Measurements from ENCODE around the gene PTPRG. TPM values are rescaled to one million over a fixed set of nuclear protein-coding genes. Genes with fewer than 3 reads are reported as not detected.

The PTPRG gene
- total and polyA plus RNA-seq, 2 donors (not counting 3 experiments of a cell fraction or from before 2014, with no cell fraction given), result 8.9 to 39.1 TPM

- dilution Hi-C loops (cut with MboI; ENCODE audit: extremely low pct_ligation_motif_present, low sequenced_read_pairs), result no loop called here
- no TSS peak for BruUV-seq (replicated peaks)
- no peak for FAIRE-seq
Observed at GRCh38 chr3:61794961-61795360, 233.6 kb downstream of the PTPRG start.

More at GRCh38 chr3:61794961-61795360, 233.6 kb downstream of the PTPRG start:
- CTCF ChIA-PET, result no interaction called here
- H3K9ac ChIP-seq (replicated peaks; ENCODE audit: extremely low read depth, insufficient read depth, low read length), result no peak overlapping the region
- POLR2A ChIA-PET, result no interaction called here
- no peak overlapping the region for H2AFZ ChIP-seq (ENCODE audit: low read depth, low read length)
- TF ChIP-seq POLR2AphosphoS5 (IDR thresholded peaks at IDR 0.05; ENCODE audit: insufficient read depth, low read depth, low read length) (no peak), EZH2 (IDR thresholded peaks at IDR 0.05; ENCODE audit: borderline replicate concordance, low read depth, low read length, severe bottlenecking) (no peak), POLR2A (IDR thresholded peaks at IDR 0.05; ENCODE audit: low read depth, low read length) (no peak), GATA2 (IDR thresholded peaks at IDR 0.05; ENCODE audit: insufficient read depth, insufficient read length, low read depth, low read length) (no peak), FOS (IDR thresholded peaks at IDR 0.05; ENCODE audit: borderline replicate concordance, insufficient read depth, low read length) (no peak), JUN (IDR thresholded peaks at IDR 0.05; ENCODE audit: borderline replicate concordance, insufficient read depth, insufficient read length, low read depth) (no peak), MYC (IDR thresholded peaks at IDR 0.05; ENCODE audit: low read depth, low read length) (no peak), MAX (IDR thresholded peaks at IDR 0.05; ENCODE audit: insufficient read depth, insufficient read length) (no peak)
- TF ChIP-seq, protein P1, sequence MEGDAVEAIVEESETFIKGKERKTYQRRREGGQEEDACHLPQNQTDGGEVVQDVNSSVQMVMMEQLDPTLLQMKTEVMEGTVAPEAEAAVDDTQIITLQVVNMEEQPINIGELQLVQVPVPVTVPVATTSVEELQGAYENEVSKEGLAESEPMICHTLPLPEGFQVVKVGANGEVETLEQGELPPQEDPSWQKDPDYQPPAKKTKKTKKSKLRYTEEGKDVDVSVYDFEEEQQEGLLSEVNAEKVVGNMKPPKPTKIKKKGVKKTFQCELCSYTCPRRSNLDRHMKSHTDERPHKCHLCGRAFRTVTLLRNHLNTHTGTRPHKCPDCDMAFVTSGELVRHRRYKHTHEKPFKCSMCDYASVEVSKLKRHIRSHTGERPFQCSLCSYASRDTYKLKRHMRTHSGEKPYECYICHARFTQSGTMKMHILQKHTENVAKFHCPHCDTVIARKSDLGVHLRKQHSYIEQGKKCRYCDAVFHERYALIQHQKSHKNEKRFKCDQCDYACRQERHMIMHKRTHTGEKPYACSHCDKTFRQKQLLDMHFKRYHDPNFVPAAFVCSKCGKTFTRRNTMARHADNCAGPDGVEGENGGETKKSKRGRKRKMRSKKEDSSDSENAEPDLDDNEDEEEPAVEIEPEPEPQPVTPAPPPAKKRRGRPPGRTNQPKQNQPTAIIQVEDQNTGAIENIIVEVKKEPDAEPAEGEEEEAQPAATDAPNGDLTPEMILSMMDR (IDR thresholded peaks at IDR 0.05; ENCODE audit: extremely low read depth in 1 of 2, insufficient read depth in 1 of 2, low read depth in 1 of 2, low read length in 2 of 2), result no peak
- H3K27ac ChIP-seq (ENCODE audit: insufficient read depth, low read depth, low read length), result no peak overlapping the region
- peaks cover 5% of the 10 kb centered on the region for H4K20me1 ChIP-seq (replicated peaks; ENCODE audit: control insufficient read depth, extremely low read depth, insufficient read depth, low read length)
- DNase-seq (ENCODE audit: low read depth, low spot score), result no peak
- no peaks in the 10 kb centered on the region for H3K36me3 ChIP-seq (ENCODE audit: control insufficient read depth in 2 of 2, extremely low read depth in 1 of 2, insufficient read depth in 2 of 2, low read length in 2 of 2)
- no peaks in the 10 kb centered on the region for H3K9me1 ChIP-seq (replicated peaks; ENCODE audit: control insufficient read depth, extremely low read depth, insufficient read depth, low read length)
- H3K4me2 ChIP-seq (ENCODE audit: insufficient read depth, low read length), result no peak overlapping the region
- no peaks in the 10 kb centered on the region for H3K27me3 ChIP-seq (ENCODE audit: control insufficient read depth in 2 of 2, insufficient read depth in 2 of 2, low read length in 2 of 2)
- intact Hi-C loops (cut with micrococcal nuclease), result no loop called here
- no peaks in the 10 kb centered on the region for H3K4me1 ChIP-seq (ENCODE audit: control insufficient read depth, extremely low read depth, insufficient read depth, low read length)
- no peaks in the 10 kb centered on the region for H3K9me3 ChIP-seq (replicated peaks; ENCODE audit: control insufficient read depth, insufficient read depth, low read length)
- no peaks in the 10 kb centered on the region for H3K79me2 ChIP-seq (ENCODE audit: control insufficient read depth, insufficient read depth, low read length)
- H3K4me3 ChIP-seq (replicated peaks in 1 of 3; ENCODE audit: insufficient read depth in 1 of 3, low read depth in 1 of 3, low read length in 3 of 3), result no peak overlapping the region
